HEK293 (cell line): ENCODE measurements around the gene CASP12.

Source experiments
- ATF2 ChIP-seq: fragments of 450-650 bp; formaldehyde crosslinking; IDR thresholded peaks from 2 replicates; pipeline ENCODE4 v1.5.1; 2016; ENCODE audit warnings: missing biosample characterization, missing genetic modification characterization, low read depth
- ELK4 ChIP-seq: IDR thresholded peaks from 2 replicates; pipeline ENCODE4 v1.6.1; 2011; ENCODE audit warnings: mild to moderate bottlenecking, low read depth, low read length, borderline replicate concordance
- ZNF341 ChIP-seq: fragments of 450-650 bp; formaldehyde crosslinking; IDR thresholded peaks from 2 replicates; pipeline ENCODE4; 2016; ENCODE audit warnings: low read depth, missing biosample characterization, missing genetic modification characterization
- ZNF777 ChIP-seq: fragments of 450-650 bp; formaldehyde crosslinking; IDR thresholded peaks from 2 replicates; pipeline ENCODE4 v1.5.1; 2017; ENCODE audit warnings: missing biosample characterization, missing genetic modification characterization, borderline replicate concordance
- TF ChIP-seq, protein P1 (sequence below): fragments of 450-650 bp; formaldehyde crosslinking; IDR thresholded peaks from 2 replicates; pipeline ENCODE4 v1.5.1; 2016; ENCODE audit warnings: missing biosample characterization, missing genetic modification characterization
- TF ChIP-seq, protein P2 (sequence below): fragments of 450-650 bp; formaldehyde crosslinking; IDR thresholded peaks from 2 replicates; pipeline ENCODE4 v1.5.1; 2016; ENCODE audit warnings: missing biosample characterization, missing genetic modification characterization

GRCh38 chr11:104946907-104947306, 48.6 kb upstream of the CASP12 start:
- TF ChIP-seq, protein P1, sequence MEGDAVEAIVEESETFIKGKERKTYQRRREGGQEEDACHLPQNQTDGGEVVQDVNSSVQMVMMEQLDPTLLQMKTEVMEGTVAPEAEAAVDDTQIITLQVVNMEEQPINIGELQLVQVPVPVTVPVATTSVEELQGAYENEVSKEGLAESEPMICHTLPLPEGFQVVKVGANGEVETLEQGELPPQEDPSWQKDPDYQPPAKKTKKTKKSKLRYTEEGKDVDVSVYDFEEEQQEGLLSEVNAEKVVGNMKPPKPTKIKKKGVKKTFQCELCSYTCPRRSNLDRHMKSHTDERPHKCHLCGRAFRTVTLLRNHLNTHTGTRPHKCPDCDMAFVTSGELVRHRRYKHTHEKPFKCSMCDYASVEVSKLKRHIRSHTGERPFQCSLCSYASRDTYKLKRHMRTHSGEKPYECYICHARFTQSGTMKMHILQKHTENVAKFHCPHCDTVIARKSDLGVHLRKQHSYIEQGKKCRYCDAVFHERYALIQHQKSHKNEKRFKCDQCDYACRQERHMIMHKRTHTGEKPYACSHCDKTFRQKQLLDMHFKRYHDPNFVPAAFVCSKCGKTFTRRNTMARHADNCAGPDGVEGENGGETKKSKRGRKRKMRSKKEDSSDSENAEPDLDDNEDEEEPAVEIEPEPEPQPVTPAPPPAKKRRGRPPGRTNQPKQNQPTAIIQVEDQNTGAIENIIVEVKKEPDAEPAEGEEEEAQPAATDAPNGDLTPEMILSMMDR (tag by site-specific recombination) = no peak
- TF ChIP-seq, protein P2, sequence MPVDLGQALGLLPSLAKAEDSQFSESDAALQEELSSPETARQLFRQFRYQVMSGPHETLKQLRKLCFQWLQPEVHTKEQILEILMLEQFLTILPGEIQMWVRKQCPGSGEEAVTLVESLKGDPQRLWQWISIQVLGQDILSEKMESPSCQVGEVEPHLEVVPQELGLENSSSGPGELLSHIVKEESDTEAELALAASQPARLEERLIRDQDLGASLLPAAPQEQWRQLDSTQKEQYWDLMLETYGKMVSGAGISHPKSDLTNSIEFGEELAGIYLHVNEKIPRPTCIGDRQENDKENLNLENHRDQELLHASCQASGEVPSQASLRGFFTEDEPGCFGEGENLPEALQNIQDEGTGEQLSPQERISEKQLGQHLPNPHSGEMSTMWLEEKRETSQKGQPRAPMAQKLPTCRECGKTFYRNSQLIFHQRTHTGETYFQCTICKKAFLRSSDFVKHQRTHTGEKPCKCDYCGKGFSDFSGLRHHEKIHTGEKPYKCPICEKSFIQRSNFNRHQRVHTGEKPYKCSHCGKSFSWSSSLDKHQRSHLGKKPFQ (tag by site-specific recombination) = no peak
- TF ChIP-seq ZNF341 (tag by site-specific recombination) = no peak
- no peak for TF ChIP-seq ATF2 (tag by site-specific recombination)
- no peak for TF ChIP-seq ELK4
- TF ChIP-seq ZNF777 = no peak
